Effector CD4-positive, alpha-beta T cell (primary cell): ENCODE data around the gene CCDC195.
"Not testable (repeated sequence)": the region's sequence is repeated elsewhere in the genome, so short reads cannot be mapped to it uniquely, and the experiment has no call there.

Experiments used
- DNase-seq: peaks from one replicate; pipeline ENCODE4 v3.0.0-alpha.2; 2020

The CCDC195 gene

DNA sequence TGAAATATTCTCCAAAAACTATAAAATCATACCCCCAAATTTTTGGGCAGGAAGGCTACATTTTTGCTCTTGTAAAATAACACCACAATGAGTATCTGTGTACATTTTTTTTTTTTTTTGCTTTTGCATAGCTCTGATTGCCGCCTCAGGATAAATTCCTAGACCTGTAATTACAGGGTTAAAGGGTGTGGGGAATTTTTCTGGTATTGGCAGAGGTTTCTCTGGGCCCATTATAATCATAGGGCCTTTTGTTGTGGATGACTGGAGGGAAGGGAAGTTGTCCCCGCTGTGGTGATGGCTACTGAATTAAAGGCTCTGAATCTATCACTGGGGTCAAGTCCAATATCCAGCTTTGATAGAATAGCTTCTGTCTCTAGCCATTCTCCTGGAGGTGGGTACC, 26.6 kb downstream of the CCDC195 start:
- no peak for DNase-seq

DNA sequence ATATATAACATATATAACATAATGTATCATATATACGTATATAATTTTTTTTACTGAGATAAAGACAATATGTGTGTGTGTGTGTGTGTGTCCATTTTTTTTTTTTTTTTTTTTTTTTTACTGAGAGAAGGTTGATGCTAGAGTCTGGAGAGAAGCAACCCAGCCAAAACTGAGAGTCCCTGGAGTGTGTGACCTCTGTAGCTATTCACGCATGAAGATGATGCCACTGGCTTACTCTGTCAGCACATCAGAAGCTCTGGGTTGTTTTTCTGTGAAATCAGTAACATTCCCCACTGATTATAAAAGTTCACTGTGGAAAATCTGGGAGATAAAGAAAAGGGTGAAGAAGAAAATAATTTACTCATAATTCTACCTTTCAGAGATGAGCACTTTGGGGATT, 27.2 kb downstream of the CCDC195 start:
- DNase-seq = no peak

DNA sequence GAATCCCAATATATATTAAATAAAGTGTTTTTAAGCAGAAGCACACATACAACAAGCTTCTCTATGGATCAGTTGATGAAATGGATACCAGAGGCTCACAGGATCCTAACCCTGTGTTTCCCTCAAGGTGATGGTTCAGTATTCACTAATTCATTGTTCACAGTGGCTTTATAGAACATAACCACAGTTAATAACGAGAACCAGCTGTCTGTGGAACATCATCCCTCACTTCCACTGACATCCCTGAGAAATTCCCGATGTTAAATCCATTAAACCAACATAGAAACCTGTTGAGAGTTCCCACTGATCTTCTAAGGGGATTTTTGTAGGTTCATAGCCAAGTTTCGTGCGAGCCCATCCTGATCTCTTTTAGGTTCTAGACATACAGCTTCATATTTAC, 29.0 kb downstream of the CCDC195 start:
- DNase-seq = no peak

DNA sequence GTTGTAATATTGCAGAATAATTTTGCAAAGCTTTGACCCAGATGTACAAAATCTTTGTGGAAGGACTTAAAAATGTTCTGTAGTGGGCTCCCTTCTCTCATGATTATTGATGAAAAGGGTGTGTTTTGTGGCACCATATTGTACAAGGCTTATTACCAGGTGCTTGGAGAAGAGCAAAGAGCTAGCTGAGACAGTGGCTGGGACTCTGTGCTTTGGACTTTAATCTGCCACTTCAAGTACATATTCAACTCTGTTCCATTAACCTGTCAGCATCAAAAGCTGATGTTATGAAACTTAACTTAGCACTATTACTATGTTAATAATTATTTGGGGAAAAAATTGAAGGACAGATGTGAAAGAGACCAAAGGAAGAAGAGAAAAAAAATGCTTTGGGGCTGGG, 31.0 kb downstream of the CCDC195 start:
- no peak for DNase-seq

DNA sequence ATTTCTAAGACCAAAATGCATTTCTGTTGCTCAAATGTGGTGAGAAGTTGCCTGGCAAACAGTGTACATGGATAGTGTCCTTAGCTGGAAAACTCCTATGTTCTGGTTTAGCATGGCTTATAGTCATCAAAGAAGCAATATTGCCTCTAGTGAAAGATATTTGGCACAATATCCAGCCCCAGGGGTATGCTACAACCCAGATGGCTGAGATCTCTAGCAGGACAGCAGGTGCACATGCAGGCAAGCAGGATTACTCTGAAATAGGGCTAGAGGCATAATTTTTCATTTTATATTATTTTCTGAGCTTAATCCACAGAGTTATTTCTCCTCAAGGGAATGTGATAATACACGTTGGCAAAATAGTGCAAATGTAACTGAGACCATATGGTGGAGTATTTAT, 34.0 kb downstream of the CCDC195 start:
- DNase-seq = no peak

DNA sequence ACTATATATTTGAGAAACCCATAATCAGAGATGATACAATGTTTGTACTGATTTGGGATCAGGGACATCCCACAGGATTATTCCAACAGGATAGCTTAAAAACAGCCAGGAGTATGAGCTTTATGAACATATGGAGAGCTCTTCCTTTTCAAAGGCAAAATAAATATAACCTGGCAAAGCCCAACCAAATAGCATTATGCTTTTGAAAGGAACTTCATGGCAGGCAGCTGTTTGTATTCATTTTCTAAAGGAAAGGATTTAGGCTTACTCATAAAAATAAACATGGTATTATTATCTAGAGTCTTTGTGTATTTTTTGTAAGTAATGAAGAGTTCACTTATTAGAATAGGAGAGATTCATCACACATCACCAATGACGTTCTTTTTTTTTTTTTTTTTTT, 44.4 kb downstream of the CCDC195 start:
- DNase-seq = no peak

DNA sequence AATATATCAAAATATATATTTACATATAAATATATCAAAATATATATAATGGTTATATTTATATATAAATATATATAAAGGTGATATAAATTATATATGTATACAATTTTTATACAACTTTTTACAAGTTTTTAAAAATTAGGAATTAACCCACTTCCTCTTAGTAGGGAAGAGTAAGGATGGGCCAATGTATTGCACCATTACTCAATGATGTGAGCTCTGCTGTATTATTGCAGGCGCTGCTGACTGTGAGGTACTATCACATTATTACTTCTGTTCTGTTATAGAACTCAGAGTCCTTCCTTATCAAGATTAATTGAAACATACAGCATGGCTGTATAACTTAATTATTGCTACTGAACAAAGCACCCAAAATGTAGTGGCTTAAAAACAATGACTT, 46.0 kb downstream of the CCDC195 start:
- DNase-seq = no peak

DNA sequence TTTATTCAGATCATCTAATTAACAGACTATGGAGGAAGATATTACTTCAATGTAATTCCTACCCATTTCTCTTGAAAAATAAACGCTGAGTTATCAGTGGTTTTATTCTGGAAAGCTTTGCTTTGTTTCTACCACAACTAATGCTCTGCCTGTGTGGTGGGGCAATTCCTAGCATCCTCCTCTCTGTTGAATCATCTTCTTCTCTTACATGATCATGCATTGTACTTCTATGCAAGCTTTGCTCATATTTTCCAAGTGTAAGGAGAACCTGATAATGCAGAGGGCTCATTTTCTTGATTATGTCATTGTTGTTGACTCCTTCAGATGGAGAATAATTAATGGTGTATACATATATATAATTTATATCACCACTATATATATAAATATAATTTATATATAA, 46.7 kb downstream of the CCDC195 start:
- no peak for DNase-seq

DNA sequence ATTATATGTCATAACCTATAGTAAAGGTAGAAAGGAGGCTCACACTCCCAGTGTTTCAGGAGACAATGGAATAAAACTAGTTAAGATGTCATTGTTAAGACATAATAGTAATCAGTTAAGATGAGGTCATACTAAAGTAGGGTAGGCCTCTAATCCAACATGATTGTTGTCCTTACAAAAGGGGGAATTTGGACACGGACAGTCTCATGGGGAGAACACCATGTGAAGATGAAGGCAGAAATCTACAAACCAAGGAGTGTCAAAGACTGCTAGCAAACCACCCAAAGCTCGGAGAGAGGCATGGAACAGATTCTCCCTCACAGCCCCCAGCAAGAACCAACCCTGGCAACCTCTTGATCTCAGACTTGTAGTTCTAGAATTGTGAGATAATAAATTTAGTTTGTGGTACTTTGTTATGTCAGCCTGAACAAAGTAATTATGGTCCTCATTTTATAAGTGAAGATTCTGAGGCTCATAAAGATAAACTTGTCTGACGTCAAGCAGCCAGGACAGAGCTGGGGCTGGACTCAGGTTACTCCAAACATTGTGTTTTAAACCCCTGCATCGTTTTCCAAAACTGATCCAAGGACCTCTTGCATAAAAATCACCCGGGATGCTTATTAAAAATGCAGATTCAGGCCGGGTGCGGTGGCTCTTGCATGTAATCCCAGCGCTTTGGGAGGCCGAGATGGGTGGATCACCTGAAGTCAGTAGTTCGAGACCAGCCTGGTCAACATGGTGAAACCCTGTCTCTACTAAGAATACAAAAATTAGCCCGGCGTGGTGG, 47.8 kb downstream of the CCDC195 start:
- no peak for DNase-seq

DNA sequence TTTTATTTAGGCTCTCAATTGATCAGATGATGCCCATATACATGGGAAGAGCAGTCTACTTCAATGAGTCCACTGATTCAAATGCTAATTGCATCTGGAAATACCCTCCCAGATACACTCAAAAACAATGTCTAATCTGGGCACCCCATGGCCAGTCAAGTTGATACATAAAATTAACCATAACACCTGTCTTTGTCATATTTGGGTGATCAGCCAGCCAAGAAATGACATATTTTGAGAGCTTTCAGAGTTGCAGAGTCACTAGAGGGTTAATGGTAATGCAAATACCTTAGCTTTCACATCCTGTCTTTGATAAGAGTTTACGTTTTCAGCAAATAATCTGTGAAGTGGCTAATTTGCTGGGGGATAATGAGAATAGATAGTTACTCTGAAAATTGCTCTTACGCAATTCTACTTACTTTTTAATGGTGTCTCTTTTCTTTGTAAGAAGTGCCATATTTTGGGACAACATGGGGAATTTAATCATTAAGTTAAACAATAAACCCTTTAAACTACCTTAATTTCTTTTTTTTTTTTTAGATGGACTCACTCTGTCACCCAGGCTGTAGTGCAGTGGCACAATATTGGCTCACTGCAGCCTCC, 49.1 kb downstream of the CCDC195 start:
- no peak for DNase-seq

DNA sequence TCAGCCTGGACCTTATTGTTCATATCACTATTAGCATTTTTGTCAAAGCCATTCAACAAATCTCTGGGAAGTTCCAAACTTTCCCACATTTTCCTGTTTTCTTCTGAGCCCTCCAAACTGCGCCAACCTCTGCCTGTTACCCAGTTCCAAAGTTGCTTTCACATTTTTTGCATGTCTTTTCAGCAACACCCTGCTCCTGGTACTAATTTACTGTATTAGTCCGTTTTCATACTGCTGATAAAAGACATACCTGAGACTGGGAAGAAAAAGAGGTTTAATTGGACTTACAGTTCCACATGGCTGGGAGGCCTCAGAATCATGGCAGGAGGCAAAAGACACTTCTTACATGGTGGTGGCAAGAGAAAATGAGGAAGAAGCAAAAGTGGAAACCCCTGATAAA, 52.8 kb downstream of the CCDC195 start:
- DNase-seq = not testable (repeated sequence)

DNA sequence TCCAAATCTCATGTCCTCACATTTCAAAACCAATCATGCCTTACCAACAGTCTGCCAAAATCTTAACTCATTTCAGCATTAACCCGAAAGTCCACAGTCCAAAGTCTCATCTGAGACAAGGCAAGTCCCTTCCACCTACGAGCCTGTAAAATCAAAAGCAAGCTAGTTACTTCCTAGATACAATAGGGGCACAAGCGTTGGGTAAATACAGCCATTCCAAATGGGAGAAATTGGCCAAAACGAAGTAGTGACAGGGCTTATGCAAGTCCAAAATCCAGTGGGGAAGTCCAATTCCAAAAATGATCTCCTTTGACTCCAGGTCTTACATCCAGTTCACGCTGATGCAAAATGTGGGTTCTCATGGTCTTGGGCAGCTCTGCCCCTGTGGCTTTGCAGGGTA, 54.5 kb downstream of the CCDC195 start:
- DNase-seq = not testable (repeated sequence)

DNA sequence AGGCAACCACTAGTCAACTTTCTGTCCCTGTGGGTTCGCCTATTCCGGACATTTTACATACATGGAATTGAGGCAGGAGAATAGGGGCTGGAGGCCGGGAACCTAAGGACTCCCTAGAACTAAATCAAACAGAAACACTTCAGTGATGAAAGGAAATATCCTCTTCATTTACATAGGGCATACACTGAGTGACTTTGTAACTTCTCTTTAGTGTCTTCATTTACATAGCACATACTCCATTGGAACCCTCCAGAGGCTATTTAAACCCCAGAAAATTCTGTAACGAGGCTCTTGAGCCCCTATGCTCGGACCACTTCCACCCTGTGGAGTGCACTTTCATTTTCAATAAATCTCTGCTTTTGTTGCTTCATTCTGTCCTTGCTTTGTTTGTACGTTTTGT, 56.5 kb downstream of the CCDC195 start:
- no peak for DNase-seq

DNA sequence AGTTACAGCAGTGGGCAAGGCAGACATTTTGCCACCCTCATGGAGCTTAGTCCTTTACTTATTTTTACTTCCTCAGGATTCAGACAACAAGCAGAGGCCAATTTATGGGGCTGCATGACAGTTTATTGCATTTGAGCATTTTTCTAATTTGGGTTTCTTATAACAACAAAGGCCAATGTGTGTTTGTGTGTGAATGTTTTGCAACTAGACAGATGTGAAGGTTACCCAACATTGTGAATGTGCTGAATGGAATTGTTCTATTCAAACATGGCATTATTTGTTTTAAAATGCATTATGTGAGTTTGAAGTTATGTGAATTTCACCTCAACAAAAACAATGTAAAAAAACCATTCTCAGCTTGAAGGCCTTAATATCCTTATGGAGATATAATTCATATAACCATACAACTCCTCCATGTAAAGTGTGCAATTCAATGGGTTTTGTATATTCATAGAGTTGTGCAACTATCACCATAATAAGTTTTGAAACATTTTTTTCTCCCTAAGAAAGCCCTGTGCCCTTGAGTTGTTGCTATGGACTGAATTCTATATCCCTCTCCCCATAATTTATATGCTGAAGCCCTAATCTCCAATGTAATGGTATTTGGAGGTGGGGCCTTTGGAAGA, 57.3 kb downstream of the CCDC195 start:
- DNase-seq = no peak

DNA sequence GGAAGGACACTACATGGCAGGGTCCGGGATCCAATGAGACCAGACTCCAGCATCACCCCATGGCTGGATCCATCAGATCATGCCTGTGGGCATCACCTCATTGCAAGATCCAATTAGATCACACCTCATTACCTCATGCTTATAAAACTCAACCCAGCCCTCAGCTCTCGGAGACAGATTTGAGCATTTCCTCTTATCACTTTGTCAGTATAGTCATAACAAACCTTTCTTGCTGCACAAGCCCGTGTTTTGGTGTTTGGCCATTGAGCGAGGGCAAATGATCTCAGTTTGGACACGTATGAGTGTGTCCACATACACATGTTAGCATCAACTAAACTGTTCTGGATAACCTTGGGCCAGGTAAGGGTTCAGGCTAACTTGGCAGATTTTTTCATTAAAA, 58.8 kb downstream of the CCDC195 start:
- DNase-seq = no peak

DNA sequence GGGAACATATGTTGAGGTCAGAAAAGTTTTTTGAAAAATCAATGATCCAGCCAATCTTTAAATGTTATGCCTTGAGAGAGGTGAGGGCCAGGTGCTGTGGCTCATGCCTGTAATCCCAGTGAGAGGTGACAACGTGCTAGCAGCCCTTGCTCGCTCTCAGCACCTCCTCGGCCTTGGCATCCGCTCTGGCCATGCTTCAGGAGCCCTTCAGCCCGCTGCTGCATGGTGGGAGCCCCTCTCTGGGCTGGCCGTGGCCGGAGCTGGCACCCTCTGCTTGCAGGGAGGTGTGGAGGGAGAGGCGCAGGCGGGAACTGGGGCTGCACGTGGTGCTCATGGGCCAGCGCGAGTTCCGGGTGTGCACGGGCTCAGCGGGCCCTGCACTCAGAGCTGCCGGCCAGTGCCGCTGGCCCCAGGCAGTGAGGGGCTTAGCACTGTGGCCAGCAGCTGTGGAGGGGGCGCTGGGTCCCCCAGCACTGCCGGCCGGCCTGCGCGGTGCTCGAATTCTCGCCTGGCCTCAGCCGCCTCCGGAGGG, 61.1 kb downstream of the CCDC195 start:
- no peak for DNase-seq
